HG03571 (cell line): ENCODE data around the gene PAPPA2.
"Not testable (repeated sequence)": the region's sequence is repeated elsewhere in the genome, so short reads cannot be mapped to it uniquely, and the experiment has no call there.

Experiments used
- ATAC-seq: cut with Tn5 transposase; IDR thresholded peaks from one replicate; pipeline ENCODE4 v1.9.1; 2021; ENCODE audit not compliant: unreplicated experiment

PAPPA2 gene, protein sequence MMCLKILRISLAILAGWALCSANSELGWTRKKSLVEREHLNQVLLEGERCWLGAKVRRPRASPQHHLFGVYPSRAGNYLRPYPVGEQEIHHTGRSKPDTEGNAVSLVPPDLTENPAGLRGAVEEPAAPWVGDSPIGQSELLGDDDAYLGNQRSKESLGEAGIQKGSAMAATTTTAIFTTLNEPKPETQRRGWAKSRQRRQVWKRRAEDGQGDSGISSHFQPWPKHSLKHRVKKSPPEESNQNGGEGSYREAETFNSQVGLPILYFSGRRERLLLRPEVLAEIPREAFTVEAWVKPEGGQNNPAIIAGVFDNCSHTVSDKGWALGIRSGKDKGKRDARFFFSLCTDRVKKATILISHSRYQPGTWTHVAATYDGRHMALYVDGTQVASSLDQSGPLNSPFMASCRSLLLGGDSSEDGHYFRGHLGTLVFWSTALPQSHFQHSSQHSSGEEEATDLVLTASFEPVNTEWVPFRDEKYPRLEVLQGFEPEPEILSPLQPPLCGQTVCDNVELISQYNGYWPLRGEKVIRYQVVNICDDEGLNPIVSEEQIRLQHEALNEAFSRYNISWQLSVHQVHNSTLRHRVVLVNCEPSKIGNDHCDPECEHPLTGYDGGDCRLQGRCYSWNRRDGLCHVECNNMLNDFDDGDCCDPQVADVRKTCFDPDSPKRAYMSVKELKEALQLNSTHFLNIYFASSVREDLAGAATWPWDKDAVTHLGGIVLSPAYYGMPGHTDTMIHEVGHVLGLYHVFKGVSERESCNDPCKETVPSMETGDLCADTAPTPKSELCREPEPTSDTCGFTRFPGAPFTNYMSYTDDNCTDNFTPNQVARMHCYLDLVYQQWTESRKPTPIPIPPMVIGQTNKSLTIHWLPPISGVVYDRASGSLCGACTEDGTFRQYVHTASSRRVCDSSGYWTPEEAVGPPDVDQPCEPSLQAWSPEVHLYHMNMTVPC (N-terminal part only)

DNA sequence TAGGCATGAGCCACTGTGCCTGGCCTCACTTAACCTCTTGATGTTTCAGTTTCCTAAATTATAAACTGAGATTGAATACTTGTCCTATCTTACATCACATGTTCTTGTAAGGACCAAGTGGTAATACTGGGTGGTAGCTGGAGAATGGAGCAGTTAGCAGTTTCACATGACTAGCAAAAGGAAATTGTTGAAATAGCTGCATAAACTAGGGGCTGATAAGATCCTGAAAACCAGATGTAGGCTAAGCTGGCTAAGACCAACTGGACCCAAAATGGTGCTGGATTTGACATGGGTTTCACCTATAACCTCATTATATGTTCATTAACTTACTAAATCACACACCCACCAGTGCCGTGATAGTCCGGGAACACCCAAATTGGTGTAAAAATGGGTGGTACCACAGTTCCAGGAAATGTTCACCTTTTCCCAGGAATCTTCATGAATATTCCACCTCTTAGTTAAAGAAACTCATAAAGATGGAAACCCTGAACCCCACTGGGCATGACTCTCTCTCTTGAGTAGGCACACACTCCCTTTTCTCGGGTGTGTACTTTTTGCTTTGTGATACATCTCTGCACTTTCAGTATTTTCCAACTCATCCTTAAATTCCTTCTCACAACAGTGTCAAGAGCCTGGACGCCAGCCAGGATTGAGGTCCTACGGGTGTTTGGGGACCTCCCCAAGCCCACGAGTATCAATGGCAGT, at the start of gene PAPPA2:
TSS of gene PAPPA2 (plus strand) at position 502 of the 705 bp plus-strand sequence. CDS start 93,148 bp downstream, outside the sequence.
- ATAC-seq, result no peak

DNA sequence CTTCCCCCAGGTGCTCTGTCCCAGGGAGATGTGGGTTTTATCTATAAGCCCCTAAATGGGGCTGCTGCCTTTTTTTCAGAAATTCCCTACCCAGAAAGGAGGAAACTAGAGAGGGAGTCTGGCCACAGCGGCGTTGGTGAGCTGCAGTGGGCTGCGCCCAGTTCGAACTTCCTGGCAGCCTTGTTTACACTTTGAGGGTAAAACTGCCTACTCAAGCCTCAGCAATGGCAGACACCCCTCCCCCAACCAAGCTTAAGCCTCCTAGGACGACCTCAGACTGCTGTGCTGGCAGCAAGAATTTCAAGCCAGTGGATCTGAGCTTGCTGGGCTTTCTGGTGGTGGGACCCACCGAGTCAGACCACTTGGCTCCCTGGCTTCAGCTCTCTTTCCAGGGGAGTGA, 46.2 kb upstream of the PAPPA2 start:
- ATAC-seq, result no peak

DNA sequence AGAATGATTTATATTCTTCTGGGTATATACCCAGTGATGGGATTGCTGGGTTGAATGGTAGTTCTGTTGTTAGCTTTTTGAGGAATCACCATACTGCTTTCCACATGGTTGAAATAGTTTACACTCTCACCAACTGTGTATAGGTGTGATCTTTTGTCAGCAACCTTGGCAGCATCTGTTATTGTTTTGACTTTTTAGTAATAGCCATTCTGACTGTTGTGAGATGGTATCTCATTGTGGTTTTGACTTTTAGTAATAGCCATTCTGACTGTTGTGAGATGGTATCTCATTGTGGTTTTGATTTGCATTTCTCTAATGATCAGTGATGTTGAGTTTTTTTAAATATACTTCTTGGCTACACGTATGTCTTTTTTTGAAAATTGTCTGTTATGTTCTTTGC, 43.4 kb upstream of the PAPPA2 start:
- not testable (repeated sequence) for ATAC-seq

DNA sequence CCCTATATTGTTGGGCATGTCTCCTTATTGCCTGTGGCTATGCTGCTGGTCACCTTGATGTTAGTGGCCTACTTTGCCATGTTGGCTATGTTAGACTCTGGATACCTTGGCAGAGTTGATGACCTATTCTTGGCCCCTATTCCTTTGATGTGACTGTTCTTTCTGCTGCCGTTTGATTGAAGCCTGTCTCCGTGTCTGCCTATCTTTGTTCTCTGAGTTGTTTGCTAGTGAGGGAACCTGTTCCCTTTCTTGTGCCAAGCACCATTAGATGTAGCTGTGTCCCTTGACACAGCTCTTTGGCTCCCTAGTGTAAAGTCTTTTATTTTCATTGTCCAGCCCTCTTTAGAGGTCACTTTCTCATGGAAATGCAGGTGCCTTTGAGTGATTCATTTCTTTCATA, 28.7 kb upstream of the PAPPA2 start:
- ATAC-seq, result no peak

DNA sequence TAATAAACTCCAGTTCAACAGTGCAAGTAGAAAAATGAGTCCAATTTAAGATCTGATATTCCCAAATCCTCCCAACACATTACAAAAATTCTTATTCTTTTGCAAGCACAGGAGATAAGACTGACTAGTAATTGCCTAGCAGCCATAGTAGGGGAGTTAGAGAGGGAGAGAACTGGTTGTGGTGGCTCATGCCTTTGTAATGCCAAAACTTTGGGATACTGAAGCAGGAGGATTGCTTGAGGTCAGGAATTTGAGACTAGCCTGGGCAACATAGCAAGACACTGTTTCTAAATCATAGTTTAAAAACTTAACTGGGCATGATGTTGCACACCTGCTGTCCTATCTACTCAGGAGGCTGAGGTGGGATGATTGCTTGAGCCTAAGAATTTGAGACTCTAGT, 26.7 kb upstream of the PAPPA2 start:
- ATAC-seq, result no peak

DNA sequence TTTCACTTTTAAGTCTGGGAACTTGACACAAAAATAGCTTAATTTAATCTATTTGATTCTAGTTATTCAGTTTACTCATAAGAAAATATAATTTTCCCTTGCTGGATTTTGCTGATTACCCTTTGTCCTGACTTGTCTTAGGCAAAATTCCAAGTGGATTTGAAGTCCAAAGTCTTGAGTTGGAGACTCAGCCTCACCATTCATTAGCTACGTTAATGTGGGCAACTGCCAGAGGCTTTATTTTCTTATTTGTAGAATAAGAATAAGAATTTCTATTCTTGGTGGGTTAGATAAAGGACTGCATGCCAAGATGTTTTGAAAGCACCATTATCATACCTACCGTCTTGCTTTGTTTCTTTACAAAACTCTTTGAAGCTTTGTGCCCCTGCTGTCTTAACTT, 22.8 kb upstream of the PAPPA2 start:
- ATAC-seq, result no peak

DNA sequence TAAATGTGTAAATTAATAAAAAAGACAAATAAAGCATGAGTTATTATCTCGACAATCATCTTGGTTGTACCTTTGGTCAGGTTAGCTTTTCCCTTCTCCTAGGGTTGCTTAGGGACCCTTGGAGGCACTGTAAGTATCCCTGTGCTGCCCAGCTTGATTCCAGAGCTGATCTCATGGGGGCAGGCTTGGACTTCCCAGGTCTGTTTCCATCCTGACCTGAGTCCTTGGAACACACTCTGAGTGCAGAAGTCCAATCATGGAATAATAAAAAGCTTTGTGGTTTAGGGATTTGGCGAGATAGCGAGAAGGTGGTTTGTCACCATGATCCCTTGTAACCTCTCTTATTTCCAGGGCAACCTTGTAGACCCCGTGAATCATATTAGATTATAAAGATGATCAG, 18.7 kb upstream of the PAPPA2 start:
- ATAC-seq, result no peak

DNA sequence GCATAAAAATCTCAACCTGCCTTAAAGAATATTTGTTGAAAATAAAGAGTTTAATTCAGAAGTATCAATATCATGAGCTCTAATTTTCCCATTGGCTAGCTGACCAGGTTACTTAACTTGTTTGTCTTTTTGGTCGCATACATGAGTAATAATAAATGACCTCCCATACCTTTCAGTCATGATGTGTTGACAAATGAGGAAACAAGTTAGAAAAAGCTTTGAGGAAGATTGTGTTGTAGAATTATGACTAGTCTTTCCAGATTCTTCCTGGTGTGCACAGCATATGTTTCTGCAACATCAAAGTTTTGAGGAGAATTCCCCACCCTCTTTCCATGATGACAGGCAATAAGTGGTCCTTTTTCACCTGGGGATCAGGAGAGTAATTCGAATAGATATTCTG, 17.6 kb upstream of the PAPPA2 start:
- ATAC-seq, result no peak

DNA sequence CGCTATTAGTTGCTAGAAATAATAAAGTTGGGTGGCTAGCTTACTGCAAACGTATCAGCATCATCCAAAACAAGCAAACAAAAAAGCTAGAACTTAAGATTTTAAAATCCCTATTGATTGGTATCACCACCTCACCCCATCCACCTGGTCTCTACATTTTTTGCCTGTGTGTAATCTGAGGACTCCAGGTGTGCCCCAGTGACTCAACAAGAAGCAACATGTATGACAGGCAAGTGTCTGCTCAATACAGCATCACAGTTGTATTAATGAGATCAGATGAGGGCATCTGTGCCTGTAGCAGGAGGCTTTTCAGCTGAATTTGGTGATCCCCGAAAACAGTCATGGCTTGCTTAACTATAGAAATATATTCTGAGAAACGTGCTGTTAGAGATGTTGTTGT, 14.6 kb upstream of the PAPPA2 start:
- ATAC-seq, result no peak

DNA sequence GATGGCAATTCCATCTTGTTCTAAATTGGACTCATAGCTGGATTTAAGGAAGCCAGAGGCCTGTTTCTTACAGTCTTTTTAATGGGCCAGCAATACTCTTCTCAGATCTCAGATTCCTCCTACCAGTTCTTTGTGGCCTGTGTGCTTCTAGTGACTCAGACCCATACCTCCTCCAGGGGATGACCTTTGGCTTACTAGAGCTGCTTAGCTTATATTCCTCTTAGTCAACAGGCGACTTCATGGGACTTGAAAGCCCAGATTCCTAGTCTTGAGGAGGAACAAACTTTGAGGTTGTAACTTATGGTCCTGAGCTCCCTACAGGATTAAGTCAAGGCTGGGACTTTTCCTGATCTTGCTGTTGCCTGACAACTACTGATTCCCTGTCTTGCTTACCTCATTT, 12.4 kb upstream of the PAPPA2 start:
- no peak for ATAC-seq

DNA sequence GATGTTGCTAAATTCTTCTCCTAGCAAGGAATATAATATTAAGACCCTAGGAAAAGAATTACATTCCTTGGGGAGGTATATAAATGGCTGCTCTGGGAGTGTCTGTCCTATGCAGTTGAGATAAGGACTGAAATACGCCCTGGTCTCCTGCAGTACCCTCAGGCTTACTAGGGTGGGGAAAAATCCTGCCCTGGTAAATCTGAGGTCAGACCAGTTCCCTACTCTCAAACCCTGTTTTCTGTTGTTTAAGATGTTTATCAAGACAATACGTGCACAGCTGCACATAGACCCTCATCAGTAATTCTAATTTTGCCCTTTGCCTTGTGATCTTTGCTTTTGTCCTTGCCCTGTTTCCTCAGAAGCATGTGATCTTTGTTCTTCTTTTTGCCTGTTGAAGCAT, 11.2 kb upstream of the PAPPA2 start:
- ATAC-seq, result not testable (repeated sequence)

DNA sequence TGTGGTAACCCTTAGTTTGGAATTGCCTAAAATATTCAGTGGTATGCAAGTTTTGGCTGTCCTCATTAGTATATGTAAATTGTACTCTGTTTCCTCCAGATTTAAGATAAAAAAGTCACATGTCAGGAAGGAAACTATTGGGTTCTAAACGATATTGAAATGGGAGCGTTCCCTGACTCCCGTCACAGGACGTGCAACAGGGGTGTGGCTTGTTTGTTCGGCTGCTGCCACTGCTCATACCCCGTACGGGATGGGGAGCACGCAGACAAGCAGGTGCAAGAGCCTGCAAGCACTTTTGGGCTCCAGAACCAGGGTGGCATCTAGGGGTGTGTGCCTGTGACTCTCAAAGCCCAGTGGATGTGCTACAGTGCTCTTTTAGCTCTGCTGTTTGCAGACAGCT, 6.2 kb upstream of the PAPPA2 start:
- no peak for ATAC-seq

DNA sequence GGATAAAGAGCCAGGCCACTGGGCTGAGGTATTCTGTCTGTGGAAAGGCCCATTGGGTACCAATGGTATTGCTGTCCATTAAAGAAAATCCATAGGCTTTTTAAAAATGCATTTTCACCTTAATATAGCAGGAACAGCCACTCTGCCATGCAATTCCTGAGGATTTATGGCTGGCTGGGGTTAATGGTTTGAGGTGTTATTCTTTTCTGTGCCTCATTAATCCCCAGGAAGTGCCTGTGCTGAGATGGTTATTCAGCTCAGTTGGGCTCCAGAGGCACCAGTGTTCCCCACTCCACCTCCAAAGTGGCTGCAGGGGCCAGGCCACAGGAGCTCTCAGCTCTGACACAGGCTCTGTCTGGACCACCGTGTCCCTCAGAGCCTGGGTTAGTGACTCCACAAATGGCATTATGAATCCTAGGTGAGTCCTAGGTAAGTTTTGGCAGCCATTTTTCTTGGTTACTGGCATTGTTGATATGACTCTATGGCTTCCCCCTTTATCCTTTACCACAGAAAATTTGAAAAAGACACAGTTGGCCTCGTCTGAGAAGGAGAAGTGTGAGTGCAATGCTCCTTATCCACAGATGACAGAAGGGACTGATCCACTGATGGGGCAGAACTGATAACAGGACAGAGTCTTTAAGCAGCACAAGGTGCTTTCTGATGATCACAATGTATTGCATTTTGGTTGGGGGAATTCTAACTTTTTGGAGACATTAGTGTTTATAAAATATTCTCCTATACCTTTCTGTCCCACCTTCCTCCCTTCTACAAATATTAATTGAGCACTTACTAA, 2.2 kb upstream of the PAPPA2 start:
- ATAC-seq, result no peak

DNA sequence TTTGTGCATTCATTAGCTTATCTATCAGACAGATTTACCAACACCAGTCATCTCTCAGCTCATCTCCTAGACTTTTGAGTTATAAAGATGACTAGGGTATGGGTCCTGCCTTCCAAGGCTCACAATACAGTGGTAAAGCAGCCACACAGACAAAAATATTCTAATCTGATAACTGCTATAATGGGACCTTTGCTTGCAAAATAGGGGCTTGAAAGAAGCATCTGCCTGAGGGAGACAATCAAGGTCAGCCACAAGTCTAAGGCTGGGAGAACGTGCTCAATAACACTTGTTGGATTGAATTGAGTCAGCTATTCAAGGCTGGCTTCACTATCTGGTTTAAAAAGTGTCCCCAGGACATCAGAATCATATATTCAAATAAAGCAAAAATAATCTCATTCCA, 1.4 kb upstream of the PAPPA2 start:
- ATAC-seq, result no peak

DNA sequence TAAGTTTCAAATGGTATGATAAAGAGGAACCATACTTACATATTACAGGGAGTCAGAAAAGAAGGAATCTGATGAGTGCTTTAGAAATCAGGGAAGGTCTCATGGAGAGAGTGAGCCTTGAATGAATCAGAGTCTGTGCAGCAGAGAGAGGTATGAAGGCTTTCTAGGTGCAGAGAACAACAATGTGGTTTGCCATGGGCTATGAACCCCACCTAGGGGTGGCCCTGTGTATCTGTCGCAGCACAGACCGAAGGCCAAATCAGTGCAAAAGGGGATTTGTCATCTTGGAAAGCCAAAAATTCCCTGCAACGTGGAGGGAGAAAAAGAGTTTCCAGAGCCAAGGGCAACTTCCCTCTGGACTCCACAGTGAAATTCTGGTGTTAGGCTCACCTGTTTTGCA, 3.5 kb downstream of the PAPPA2 start:
- no peak for ATAC-seq

DNA sequence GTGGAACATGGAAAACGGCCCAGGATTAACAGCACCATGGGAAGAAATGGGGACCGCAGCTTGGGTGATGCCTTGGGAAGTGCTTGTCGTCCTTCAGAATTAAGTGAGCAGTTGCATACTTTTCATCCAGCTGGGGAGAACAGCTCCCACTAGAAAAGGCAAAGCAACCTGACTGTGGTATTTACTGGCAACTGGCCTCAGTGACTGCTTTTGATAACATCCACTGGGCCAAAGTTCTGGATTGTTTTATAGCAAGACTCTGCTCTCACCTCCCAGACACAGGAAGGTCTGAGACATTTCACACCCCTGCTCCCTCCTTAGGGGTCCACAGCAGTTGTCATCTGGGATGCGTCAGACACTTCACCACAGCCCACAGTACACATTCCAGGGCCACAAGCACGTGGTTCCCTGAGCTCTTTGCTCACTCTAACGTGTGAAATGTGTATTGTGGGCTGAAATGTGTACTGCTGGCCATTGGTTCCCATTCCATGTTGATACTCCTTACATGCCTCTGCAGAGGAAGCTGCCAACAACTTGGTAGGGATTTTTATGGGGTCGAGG, 6.6 kb downstream of the PAPPA2 start:
- no peak for ATAC-seq

DNA sequence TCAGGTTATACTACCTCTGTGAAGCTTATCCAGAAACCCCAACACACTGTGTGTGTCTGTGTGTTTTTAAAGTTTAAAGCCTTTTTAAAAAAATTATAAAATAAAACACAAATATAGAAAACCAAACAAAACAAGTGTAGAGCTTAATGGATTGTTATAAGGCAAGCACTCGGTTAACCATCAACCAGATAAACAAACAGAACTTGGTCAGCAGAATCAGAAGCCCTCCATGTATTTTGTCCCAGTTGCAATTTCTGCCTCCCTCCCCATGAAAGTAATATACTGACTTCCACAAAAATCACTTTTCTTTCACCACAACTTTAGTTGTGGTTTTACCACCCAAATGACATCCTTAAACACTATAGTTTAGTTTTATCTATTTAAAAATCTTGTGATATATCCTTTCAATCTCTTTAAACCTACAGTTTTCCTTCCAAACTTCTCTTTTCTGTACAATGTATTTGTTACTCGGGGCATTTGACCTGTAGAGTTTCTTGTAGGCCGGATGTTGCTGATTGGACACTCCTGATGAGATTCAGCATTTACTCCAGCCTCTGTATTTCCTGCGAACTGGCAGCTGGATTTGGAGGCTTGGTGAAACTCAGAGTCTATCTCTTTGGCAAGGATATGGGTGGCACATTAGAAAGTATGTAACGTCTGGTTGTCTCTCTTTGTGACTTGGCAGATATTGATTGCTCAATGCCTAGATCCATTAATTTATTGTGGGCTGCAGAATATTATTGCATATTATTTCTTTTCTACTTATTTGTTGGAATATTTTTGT, 8.6 kb downstream of the PAPPA2 start:
- no peak for ATAC-seq

DNA sequence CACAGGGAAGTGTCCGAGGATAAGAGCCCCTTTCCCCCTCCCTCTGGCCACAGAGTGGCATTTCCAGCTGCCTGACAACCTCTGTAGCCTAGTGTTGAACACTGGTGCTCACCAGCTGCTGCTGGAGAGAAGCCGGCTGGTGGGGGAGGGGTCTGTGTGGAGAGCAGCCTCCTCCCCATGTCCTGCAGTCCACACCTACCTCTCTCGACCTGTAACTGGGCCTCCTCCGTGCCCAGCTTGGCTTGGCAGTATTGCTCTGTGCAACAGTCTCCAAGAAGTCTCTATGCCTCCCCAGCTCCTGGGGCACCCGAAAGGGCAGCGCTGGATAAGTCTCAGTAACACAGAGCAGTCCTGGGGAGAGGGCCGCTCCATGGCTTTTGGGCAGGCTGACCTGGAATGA, 17.0 kb downstream of the PAPPA2 start:
- ATAC-seq, result no peak

DNA sequence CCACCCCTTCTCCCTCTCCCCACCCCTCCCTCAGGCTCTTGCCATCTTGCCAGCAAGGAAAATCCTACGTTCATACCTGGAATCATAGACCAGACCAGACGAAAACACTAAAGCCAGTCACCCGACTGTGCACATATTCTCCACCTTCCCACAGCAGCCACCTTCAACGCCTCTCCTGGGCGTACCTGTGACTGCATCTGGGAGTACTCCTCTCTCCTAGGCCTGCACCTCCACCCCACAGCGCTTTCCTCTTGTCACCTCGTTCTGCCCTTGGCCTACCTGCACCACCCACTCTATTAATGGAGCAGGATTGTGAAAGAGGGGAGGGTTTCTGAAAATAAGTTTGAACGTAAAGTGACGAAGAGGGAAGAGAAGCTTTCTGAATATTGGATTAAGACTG, 17.8 kb downstream of the PAPPA2 start:
- ATAC-seq, result no peak

DNA sequence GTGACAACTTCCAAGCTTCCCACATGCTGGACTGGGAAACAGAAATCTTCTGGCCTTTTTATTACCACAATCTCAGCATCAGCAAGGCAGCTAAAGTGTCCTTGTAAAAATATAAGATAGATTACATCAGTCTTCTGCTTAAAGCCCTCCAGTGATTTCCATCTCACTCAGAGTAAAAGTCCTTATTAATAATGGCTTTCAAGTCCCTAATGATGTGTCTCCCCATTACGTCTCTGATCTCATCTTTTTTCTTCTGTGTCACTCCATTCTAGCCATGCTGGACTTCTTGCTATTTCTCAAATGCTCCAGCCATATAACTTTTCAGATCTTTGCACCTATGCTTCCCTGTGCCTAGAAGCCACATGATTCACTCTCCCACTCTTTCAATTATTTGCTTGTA, 22.1 kb downstream of the PAPPA2 start:
- no peak for ATAC-seq
